Measurements from ENCODE around the gene XPNPEP3. TPM values are rescaled to one million over a fixed set of nuclear protein-coding genes. Genes with fewer than 3 reads are reported as not detected.
A peak's percentile ranks its signal among the peaks of the same experiment; 100 is the strongest.

The XPNPEP3 gene
- total RNA-seq, 6 experiments from 2014 or later, result 22.7 to 30.5 (median 29.0) TPM

- Mint-ChIP-seq H3K36me3 (ENCODE audit: low read depth) (peaks cover 38% of the 10 kb centered on the region), H3K4me1 (ENCODE audit: low read depth) (peaks cover 40% of the 10 kb centered on the region), H3K4me3 (no peak overlapping the region), H3K27ac (no peak overlapping the region), H3K27me3 (ENCODE audit: insufficient read depth) (no peaks in the 10 kb centered on the region; the same call in none of the 2 replicates), H3K9me3 (no peaks in the 10 kb centered on the region)
- no peak for TF ChIP-seq CTCF (IDR thresholded peaks at IDR 0.05)
- no peak for DNase-seq
These were observed 100.7 kb downstream of the XPNPEP3 start for GRCh38 chr22:40957601-40958000.

- Mint-ChIP-seq H3K9me3 (no peaks in the 10 kb centered on the region), H3K4me3 (no peak overlapping the region), H3K4me1 (ENCODE audit: low read depth) (peaks cover 33% of the 10 kb centered on the region), H3K27me3 (ENCODE audit: insufficient read depth) (no peaks in the 10 kb centered on the region; the same call in none of the 2 replicates), H3K27ac (no peak overlapping the region), H3K36me3 (ENCODE audit: low read depth) (peaks cover 36% of the 10 kb centered on the region)
- no peak for DNase-seq
- no peak for TF ChIP-seq CTCF (IDR thresholded peaks at IDR 0.05)
These were observed 101.4 kb downstream of the XPNPEP3 start for GRCh38 chr22:40958299-40958698.

- no peaks in the 10 kb centered on the region; the same call in none of the 2 replicates for H3K27me3 Mint-ChIP-seq (ENCODE audit: insufficient read depth)
- H3K4me3 Mint-ChIP-seq, result no peak overlapping the region
- TF ChIP-seq CTCF (IDR thresholded peaks at IDR 0.05), result no peak
- peaks cover 35% of the 10 kb centered on the region for H3K36me3 Mint-ChIP-seq (ENCODE audit: low read depth)
- no peak for DNase-seq
- peak overlapping the region; percentile 35 for H3K27ac Mint-ChIP-seq
- no peaks in the 10 kb centered on the region for H3K9me3 Mint-ChIP-seq
- H3K4me1 Mint-ChIP-seq (ENCODE audit: low read depth), result peaks cover 18% of the 10 kb centered on the region
These were observed 103.2 kb downstream of the XPNPEP3 start for GRCh38 chr22:40960145-40960544.

GRCh38 chr22:40965936-40966725 is 109.2 kb downstream of the XPNPEP3 start:
- H3K27ac Mint-ChIP-seq, result no peak overlapping the region
- no peaks in the 10 kb centered on the region for H3K4me1 Mint-ChIP-seq (ENCODE audit: low read depth)
- H3K27me3 Mint-ChIP-seq (ENCODE audit: insufficient read depth), result no peaks in the 10 kb centered on the region; the same call in none of the 2 replicates
- no peak for DNase-seq
- peaks cover 39% of the 10 kb centered on the region for H3K36me3 Mint-ChIP-seq (ENCODE audit: low read depth)
- TF ChIP-seq CTCF (IDR thresholded peaks at IDR 0.05), result no peak
- no peak overlapping the region for H3K4me3 Mint-ChIP-seq
- no peaks in the 10 kb centered on the region for H3K9me3 Mint-ChIP-seq

DNA sequence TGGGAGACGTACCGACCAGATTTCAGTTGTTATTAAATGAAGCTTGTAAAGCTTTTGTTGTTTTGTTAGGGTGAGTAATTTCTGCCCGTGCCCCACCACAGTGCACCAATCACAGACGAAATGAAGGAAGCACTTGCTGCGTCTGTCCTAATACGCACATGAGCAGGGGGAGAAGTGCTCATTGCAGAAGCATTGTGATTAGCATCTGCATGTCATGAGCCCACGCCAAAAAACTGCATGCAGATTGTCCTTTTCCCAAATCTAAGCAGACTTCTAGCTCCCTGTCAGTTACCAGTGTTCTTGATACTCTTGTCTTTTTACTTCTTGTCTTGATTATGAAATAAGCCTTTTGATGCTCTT is 109.8 kb downstream of the XPNPEP3 start:
- no peaks in the 10 kb centered on the region for H3K4me1 Mint-ChIP-seq (ENCODE audit: low read depth)
- H3K4me3 Mint-ChIP-seq, result no peak overlapping the region
- H3K9me3 Mint-ChIP-seq, result no peaks in the 10 kb centered on the region
- no peak for TF ChIP-seq CTCF (IDR thresholded peaks at IDR 0.05)
- peaks cover 39% of the 10 kb centered on the region for H3K36me3 Mint-ChIP-seq (ENCODE audit: low read depth)
- DNase-seq, result no peak
- H3K27ac Mint-ChIP-seq, result no peak overlapping the region
- H3K27me3 Mint-ChIP-seq (ENCODE audit: insufficient read depth), result no peaks in the 10 kb centered on the region; the same call in none of the 2 replicates
